GM18858 (cell line): ENCODE results near the gene DEPDC5.
"Not testable (repeated sequence)": the region's sequence is repeated elsewhere in the genome, so short reads cannot be mapped to it uniquely, and the experiment has no call there.

Source experiments
- ATAC-seq: cut with Tn5 transposase; IDR thresholded peaks from one replicate; pipeline ENCODE4 v1.9.1; 2021; ENCODE audit not compliant: unreplicated experiment

The DEPDC5 gene

GRCh38 chr22:31813898-31814297 is 60.1 kb downstream of the DEPDC5 start:
- not testable (repeated sequence) for ATAC-seq

- ATAC-seq, result no peak
Measured at GRCh38 chr22:31814942-31815341, 61.1 kb downstream of the DEPDC5 start.

- ATAC-seq, result not testable (repeated sequence)
Measured at GRCh38 chr22:31815383-31815814, 61.6 kb downstream of the DEPDC5 start.

- ATAC-seq, result no peak
Measured at GRCh38 chr22:31816750-31817149, 62.9 kb downstream of the DEPDC5 start.

- ATAC-seq, result no peak
Measured at GRCh38 chr22:31818481-31819392, 64.9 kb downstream of the DEPDC5 start.

GRCh38 chr22:31820655-31821054 is 66.8 kb downstream of the DEPDC5 start:
- no peak for ATAC-seq

- ATAC-seq, result no peak
Measured at GRCh38 chr22:31821572-31821971, 67.8 kb downstream of the DEPDC5 start.

GRCh38 chr22:31822523-31822922 is 68.7 kb downstream of the DEPDC5 start:
- no peak for ATAC-seq

- no peak for ATAC-seq
Measured at GRCh38 chr22:31825513-31825912, 71.7 kb downstream of the DEPDC5 start.

GRCh38 chr22:31826443-31826842 is 72.6 kb downstream of the DEPDC5 start:
- no peak for ATAC-seq

GRCh38 chr22:31828739-31829138 is 74.9 kb downstream of the DEPDC5 start:
- no peak for ATAC-seq

GRCh38 chr22:31829505-31829904 is 75.7 kb downstream of the DEPDC5 start:
- no peak for ATAC-seq

- ATAC-seq, result no peak
Measured at GRCh38 chr22:31830721-31831070, 76.9 kb downstream of the DEPDC5 start.

GRCh38 chr22:31833930-31834329 is 80.1 kb downstream of the DEPDC5 start:
- no peak for ATAC-seq

GRCh38 chr22:31836010-31836409 is 82.2 kb downstream of the DEPDC5 start:
- ATAC-seq, result no peak

- ATAC-seq, result no peak
Measured at GRCh38 chr22:31838917-31839316, 85.1 kb downstream of the DEPDC5 start.

GRCh38 chr22:31839986-31840385 is 86.2 kb downstream of the DEPDC5 start:
- no peak for ATAC-seq

- ATAC-seq, result no peak
Measured at GRCh38 chr22:31840585-31840984, 86.8 kb downstream of the DEPDC5 start.

GRCh38 chr22:31841078-31841827 is 87.4 kb downstream of the DEPDC5 start:
- ATAC-seq, result no peak

- no peak for ATAC-seq
Measured at GRCh38 chr22:31843526-31843925, 89.7 kb downstream of the DEPDC5 start.

GRCh38 chr22:31844941-31845340 is 91.1 kb downstream of the DEPDC5 start:
- ATAC-seq, result no peak
